GM20431 (cell line): ENCODE data around the gene HDHD3.
"Not testable (repeated sequence)": the region's sequence is repeated elsewhere in the genome, so short reads cannot be mapped to it uniquely, and the experiment has no call there.

Source experiments
- in situ Hi-C: fragments of 300-500 bp; cut with MseI, MboI; formaldehyde crosslinking; loops from one replicate; pipeline ENCODE4 v1.15.0; 2020; ENCODE audit warnings: low sequenced_read_pairs; ENCODE audit not compliant: unreplicated experiment

HDHD3 gene

DNA sequence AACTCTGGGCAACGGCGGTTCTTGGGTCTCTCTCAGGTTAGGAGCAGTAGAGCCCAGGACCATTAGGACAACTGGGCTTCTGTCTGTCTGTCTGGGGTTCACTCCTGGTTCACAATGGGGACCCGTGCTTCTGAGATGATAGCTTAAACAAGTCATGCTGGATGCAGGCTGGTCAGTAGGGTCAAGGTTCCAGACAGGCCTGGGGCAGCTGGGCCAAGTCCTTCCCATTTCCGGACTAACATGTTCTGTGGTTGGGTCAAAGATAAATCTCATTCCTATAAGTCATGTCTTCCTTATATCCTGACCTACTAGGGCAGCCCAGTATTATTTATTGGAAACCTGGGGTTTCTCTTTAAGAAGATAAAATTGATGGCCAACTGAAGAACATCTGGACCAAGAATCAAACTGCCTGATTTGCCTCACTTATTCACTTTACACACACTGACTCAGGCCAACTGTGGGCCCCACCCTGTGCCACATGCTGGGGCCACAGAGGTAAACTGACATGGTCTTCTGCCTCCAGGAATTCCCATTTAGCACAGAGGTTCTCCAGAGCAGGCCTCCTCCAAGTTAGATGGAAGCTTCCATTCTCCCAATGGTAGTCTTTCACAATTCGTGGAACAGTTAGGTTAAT is 8.3 kb downstream of the HDHD3 start:
- in situ Hi-C loops = no loop called here

DNA sequence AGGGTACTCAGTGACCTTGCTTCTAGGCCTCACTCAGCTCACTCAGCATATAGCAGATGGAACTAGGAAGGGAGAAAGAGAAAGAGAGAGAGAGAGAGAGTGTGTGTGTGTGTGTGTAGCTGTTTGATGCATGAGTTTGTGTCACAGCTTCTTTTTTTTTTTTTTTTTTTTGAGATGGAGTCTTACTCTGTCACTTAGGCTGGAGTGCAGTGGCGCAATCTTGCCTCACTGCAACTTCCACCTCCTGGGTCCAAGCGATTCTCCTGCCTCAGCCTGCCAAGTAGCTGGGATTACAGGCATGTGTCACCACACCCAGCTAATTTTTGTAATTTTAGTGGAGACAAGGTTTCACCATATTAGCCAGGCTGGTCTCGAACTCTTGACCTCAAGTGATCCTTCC is 11.1 kb downstream of the HDHD3 start:
- in situ Hi-C loops = not testable (repeated sequence)

DNA sequence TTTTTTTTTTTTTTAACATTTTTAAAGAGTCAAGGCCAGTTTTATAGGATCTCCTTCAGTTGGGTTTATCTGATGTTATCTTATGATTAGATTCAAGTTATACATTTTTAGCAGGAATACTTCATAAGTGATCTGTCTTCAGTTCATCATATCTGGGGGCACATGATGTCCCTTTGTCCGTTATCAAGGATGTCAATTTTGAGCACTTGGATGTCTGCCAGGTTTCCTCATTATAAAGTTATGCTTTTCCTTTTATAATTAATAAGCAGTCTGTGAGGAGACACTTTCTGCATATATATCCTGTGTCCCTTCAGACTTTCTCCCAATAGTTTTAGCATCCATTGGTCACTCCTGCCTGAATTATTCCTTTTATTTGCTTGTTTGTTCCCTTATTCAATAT is 11.8 kb downstream of the HDHD3 start:
- in situ Hi-C loops = no loop called here

DNA sequence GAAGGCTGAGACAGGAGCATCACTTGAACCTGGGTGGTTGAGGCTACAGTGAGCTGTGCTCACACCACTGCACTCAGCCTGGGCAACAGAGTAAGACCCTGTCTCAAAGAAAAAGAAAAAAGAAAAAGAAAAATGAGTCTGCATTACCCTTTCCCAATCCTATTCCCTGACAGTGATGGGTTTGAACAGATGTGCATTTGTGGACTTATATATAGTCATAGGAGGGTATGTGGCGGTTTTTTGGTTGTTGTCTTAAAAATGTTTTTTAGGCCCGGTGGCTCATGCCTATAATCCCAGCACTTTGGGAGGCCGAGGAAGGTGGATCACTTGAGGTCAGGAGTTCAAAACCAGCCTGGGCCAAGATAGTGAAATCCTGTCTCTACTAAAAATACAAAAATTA is 13.4 kb downstream of the HDHD3 start:
- in situ Hi-C loops = no loop called here

DNA sequence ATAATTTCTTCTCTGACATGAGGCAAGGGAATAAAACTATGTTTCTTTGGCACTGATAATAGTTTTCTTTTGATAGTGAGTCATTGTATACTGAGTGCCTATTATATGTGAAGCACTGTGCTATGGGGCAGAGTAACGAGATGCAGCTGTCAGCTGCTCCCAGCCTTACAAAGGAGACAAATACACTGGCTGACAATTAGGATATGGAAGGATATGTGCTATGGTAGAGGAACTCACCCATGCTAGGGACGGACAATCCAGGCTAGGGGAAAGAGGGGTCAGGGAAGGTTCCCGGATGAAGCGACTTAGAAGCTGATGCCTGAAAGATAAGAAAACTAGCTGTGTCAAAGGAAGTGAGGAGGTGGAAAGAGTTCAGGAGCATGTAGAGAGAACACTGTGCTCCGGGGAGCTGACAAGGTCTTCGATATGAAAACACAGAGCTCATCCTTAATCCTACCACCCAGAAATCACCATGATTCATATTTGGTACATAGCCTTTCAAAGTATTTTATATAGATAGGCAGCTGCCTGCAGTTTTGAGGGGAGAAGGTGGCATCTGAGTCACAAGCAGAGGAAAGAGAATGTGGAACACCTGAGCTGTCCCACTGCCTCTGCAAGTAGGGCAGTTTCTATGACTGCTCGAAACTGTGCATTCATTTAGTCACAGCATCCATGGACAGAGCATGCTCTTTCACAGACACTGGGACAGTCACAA is 15.3 kb downstream of the HDHD3 start:
- in situ Hi-C loops = no loop called here

DNA sequence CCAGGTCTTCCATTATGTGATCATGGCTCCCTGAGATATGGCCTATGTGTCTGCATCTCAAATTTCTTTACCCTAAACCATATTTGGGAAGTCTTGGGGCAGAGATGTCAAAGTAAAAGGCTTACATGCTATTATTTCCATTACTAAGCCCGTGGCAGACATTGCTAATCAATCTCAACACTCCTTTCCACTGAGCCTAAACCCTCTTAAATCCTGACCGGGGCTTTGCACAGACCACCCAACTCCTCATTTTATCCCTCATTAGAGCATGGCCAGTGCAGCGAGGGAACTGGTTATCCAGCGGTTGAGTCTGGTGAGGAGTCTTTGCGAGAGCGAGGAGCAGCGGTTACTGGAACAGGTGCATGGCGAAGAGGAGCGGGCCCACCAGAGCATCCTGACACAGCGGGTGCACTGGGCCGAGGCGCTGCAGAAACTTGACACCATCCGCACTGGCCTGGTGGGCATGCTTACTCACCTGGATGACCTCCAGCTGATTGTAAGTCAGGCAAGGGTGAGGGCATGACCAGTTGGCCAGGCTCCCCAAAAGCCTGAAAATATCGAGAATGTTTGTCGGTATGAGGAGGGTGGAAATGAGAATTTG is 16.4 kb downstream of the HDHD3 start:
- in situ Hi-C loops = no loop called here

DNA sequence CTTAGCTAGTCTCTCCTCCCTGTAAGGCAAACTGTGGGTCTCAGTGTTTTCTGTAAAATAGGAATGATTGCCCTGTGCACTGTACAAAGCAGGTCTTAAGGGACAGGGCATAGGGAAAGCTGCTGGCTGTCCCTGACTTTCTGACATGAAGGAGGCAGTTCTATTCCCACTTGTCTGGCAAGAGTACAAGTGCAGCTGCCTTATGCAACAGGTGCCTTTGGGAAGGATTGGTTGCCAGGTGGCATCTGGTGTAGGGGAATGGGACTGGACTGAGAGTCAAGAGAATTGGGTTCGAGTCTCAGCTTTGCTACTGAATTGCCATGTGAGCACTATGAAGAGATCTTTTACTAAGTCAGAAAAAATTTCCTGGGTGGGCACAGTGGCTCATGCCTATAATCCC is 17.4 kb downstream of the HDHD3 start:
- in situ Hi-C loops = no loop called here

DNA sequence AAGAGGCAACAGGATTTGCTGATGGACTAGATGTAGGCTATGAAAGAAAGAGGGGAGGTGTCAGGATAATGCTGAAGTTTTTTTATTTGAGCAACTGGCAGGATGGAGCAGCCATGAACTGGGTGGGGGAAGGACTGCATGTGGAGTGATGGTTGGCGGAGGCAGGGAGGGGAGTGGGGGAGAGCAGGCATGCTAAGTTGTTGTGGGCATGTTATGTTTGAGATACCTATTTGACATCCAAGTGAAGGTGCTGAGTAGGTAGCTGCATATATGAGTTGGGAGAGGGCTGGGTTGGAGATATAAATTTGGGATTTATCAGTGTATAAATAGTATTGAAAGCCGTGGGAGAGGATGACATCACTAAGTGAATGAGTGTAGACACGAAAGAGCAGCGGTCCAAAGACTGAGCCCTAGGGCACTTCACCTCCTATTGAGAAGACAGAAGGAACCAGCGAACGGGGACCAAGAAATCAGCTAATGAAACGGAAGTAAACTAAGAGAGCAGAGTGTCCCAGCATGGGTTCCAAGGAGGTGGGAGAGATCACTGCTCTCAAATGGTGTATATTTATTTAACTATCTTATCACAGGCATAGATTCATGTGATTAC is 20.0 kb downstream of the HDHD3 start:
- in situ Hi-C loops = no loop called here

DNA sequence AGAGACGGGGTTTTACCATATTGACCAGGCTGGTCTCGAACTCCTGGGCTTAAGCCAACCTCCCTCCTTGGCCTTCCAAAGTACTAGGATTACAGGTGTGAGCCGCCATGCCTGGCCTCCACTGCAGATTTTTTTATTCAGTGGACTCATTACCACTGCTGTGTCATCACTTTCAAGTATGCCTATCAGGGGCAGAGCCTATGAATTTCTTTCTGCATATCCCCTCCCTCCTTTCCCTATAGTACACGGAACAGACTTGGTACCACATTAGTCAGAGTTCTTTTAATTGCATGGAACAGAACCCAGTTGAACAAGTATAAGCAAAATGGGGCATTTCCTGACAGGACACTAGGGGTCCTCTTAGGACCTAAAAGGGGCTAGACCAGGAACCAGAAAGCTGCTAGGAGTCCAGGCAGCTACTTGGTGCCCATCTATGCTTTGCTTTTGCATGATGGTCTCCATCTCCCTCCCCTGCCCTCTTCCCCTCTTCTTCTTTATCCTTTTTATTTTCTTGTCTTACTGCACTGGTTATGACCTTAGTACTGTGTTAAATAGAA is 21.7 kb downstream of the HDHD3 start:
- in situ Hi-C loops = no loop called here

DNA sequence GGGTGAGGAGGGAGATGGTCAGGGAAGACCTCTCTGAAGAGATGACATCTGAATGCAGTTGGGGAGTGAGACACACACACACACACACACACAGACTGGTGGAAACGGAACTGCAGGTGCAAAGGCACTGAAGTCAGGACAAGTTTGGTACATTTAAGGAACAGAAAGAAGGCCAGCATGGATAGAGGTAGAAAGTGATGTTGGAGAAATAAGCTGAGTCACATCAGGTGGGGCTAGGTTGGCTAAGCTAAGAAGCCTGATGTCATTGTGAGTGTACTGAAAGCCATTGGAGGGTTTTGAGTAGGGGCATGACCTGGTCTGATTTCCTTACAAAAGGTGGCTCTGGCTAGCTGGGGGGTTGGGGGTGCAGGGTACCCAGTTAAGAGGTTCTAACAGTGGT is 24.4 kb downstream of the HDHD3 start:
- in situ Hi-C loops = no loop called here

DNA sequence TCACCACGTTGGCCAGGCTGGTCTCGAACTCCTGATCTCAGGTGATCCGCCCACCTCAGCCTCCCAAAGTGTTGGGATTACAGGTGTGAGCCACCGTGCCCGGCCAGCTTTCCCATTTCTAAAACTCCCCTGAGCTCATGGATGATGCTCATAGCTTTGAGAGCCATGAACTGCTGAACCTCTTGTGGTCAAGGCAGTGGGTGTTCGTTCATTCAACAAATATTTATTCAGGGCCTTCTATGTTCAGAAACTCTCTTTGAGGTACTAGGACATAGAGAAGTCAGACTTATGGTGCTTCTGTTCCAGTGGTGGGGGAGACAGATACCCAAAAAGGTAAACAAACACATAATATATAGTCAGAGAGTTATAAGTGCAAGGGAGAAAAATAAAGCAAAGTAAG is 24.8 kb downstream of the HDHD3 start:
- in situ Hi-C loops = no loop called here

DNA sequence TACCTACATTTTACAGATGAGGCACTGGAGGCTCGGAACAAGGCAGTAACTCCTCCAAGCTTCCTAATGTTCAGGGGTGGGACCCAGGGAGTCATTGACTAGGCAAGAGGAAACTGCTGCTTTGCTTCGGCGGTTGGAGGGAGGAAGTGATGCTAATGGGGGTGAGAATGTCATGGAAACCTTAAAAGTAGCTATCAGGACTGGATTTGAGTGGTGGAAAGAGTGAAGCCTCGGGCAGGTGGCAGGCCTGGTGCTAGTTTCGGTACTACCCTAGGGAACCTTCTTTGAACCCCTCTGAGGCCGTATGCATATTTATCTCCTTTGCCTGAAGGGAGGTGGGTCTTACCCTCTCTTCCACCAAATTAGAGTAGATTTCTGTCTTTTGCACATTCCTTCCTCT is 25.8 kb downstream of the HDHD3 start:
- in situ Hi-C loops = no loop called here

DNA sequence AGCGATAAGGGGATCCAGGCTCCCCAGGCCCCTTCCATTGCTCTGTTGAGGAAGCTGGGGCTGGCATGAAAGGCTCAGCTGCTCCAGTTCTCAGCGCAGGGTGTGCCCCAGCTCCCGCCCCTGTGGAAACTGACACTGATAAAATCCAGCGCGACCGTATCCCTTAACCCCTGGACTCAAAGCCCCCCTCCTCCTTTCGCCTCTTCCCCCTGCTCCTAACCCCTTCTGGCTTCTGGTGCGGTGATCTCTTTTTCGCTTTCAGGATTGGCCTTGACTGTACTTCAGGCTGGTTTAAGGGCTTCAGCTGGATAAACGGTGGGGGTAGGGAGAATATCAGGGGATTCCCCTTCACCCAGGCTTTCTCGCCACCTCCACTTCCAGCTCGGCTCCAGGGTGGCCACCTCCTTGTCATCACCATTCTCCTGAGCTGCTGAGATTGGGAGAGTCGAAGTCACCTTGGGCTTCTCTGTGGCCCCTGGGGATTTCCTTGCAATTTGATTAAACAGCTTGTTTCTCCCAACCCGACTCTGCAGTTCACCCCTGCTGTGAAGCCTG is 26.6 kb downstream of the HDHD3 start:
- in situ Hi-C loops = no loop called here

DNA sequence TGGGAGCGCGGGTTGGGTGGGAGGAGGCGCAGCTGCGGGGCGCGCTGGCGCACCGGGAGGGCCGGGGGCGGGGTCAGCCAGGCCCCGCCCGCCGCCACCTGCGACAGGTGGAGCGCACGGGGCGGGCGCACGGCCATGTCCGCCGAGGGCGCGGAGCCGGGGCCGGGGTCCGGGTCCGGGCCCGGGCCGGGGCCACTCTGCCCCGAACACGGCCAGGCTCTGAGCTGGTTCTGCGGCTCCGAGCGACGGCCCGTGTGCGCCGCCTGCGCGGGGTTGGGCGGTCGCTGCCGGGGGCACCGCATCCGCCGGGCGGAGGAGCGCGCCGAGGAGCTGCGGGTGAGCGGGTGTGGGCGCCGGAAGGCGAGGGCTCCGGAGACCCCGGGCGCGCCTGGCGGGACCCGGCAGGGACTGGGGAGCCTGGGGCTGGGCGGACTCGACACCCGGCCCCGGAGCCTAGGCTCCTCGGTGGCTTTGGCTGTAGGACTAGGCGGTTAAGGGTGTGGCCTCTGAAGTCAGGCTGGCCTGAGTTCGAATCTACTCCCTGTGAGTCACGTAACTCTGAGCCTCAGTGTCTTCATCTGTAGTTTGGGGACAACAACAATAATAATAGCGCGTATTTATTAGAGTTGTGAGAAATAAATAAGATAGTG is 27.2 kb downstream of the HDHD3 start, which contains the start of gene BSPRY:
Gene BSPRY (plus strand): TSS at position 97 of the 650 bp plus-strand sequence. CDS start 39 bp downstream, at position 136.
- in situ Hi-C loops = no loop called here

DNA sequence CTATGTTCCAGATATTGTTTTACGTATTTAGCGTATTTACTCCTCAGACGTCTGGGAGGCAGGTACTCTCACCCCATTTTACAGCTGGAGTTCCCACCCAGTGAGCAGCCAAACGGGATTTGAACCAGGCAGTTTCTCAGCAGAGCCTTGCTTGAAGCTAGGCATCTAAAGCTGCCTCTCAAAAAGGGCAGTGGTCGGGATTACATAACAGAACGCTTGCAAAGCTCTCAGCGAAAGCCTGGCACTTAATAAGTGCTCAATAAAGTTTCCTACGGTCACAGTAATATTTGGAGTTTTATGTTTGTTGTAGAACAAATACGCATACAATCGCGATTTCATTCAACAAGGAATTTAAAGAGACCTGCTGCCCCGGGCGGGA is 27.7 kb downstream of the HDHD3 start:
- in situ Hi-C loops = no loop called here

DNA sequence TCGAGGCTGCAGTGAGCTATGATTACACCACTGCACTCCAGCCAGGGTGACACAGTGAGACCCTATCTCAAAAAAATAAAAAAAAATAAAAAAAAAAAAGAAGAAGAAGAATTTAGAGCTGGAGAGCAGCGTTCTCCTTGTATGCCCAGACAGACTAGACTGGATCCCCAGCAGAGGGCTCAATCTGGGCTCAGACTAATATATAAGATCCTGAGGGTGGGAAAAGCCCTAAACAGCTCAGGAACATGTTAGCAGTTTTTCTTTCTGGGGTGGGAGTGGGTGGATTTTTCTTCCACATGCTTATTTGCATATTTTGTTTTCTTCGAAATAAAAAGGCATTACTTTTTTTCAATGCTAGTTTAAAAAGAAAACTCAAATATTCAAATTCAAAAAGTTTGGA is 28.3 kb downstream of the HDHD3 start:
- in situ Hi-C loops = no loop called here

DNA sequence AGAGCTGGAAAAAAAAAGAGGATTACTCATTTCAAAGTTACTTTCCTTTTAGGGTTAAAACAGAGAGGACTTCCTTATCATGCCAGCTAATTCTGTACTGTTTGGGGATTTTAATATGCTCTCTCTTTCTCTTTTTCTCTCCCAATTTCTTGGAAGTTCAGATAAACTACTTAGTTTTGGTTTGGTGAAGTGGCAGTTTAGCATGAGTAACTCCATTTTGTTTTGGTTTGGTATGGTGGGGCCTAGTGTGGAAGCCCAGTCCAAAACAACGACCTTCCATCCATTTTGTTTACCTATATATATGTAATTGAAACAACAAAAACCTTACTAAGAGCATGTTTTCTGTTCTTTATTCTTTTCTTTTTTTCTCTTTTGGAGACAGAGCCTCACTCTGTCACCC is 31.1 kb downstream of the HDHD3 start:
- in situ Hi-C loops = no loop called here

DNA sequence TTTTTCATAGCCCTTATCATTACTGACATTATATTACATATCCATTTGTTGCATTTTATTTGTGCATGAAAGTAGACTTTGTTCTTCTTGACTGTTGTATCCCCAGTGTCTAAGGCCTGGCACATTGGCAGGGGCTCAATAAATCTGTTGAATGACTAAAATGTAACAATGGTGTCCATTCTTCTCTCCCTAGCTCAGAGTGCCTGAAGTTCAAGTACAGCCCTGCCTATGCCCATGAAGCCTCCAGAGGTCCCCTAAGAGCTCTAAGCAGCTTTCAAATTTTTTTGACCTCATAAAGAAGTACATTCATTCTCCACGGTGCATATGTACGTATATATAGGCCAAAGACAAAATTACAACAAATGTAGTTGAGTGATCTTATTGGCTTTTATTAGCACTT is 31.6 kb downstream of the HDHD3 start:
- in situ Hi-C loops = no loop called here

DNA sequence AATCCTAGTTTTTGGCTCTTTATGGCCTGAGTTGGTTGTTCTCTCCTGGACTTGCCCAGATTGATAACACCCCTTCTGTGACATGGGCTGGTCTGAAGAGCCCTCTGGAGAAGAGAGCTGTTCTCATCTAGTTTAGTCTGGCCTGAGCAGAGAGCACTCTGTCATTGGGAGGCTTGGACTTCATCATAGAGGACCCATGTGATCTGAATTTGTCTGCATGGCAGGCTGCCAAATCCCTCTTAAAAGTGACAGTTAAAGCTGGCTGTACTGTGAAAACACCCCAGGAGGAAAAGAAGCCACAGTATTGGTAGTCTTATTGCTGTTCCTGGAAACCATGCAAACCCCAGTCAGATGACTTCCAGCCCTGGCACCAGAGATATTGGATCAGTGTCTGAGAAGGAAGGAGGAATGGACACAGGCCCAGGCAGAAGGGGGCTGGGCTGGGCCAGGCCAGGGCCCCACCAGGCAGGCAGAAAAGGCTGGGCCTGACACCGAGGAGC is 33.0 kb downstream of the HDHD3 start:
- in situ Hi-C loops = no loop called here
